HEK293 (cell line): Measurements from ENCODE around the gene DYNLRB1.

Experiments used
- CTCF ChIA-PET: fragments of 350-600 bp; formaldehyde crosslinking; extraction: SDS; loops from one replicate; lab custom pipeline; 2021; ENCODE audit warnings: antibody characterized with exemption; lab: Yijun Ruan, JAX
- POLR2A ChIA-PET: fragments of 300-600 bp; formaldehyde crosslinking; extraction: SDS; loops from one replicate; lab custom pipeline; 2020; ENCODE audit warnings: antibody characterized with exemption, inconsistent platforms; lab: Yijun Ruan, JAX
- H3K27ac ChIP-seq: fragments of 200-500 bp; sonication (Bioruptor generic); 2 replicates; pipeline ENCODE4 v1.5.1; 2014; ENCODE audit warnings: low read depth, low read length, control low read depth, inconsistent platforms; ENCODE audit errors: extremely low read depth
- H3K36me3 ChIP-seq, 2 experiments: fragments of 200-500 bp in 1 of 2; sonication (Bioruptor generic) in 1 of 2; 1 replicate in 1 of 2; 2 replicates in 1 of 2; pipeline ENCODE4 v1.5.1; 2014 to 2017; ENCODE audit warnings: inconsistent platforms in 2 of 2, low read length in 2 of 2; ENCODE audit not compliant: control insufficient read depth in 2 of 2, insufficient read depth in 1 of 2
- H3K4me1 ChIP-seq: fragments of 200-500 bp; sonication (Bioruptor generic); 2 replicates; pipeline ENCODE4 v1.5.1; 2014; ENCODE audit warnings: mild to moderate bottlenecking, low read length, inconsistent platforms; ENCODE audit not compliant: control insufficient read depth, insufficient read depth
- H3K4me3 ChIP-seq: 2 replicates; pipeline ENCODE4 v1.5.1; 2011; ENCODE audit warnings: low read depth, mild to moderate bottlenecking, control low read depth, low read length, moderate library complexity
- H3K9me3 ChIP-seq: fragments of 200-500 bp; sonication (Bioruptor generic); 2 replicates; pipeline ENCODE4 v1.5.1; 2014; ENCODE audit warnings: low read depth, low read length, inconsistent platforms; ENCODE audit not compliant: control insufficient read depth, insufficient read depth
- FEZF1 ChIP-seq: fragments of 450-650 bp; formaldehyde crosslinking; IDR thresholded peaks from 2 replicates; pipeline ENCODE4 v1.5.1; 2016; ENCODE audit warnings: missing biosample characterization, missing genetic modification characterization
- GLIS1 ChIP-seq: fragments of 450-650 bp; formaldehyde crosslinking; IDR thresholded peaks from 2 replicates; pipeline ENCODE4 v1.5.1; 2016; ENCODE audit warnings: missing biosample characterization, missing genetic modification characterization
- GLIS2 ChIP-seq: fragments of 450-650 bp; formaldehyde crosslinking; IDR thresholded peaks from 2 replicates; pipeline ENCODE4 v1.5.1; 2016; ENCODE audit warnings: missing biosample characterization, missing genetic modification characterization
- IKZF3 ChIP-seq: fragments of 450-650 bp; IDR thresholded peaks from 2 replicates; pipeline ENCODE4 v1.5.0; 2018; ENCODE audit warnings: missing biosample characterization, mild to moderate bottlenecking, missing genetic modification characterization, moderate library complexity
- KLF8 ChIP-seq: fragments of 450-650 bp; formaldehyde crosslinking; IDR thresholded peaks from 2 replicates; pipeline ENCODE4 v1.5.1; 2016; ENCODE audit warnings: missing biosample characterization, missing genetic modification characterization
- PATZ1 ChIP-seq: fragments of 450-650 bp; formaldehyde crosslinking; IDR thresholded peaks from 2 replicates; pipeline ENCODE4 v1.5.1; 2016; ENCODE audit warnings: missing biosample characterization, missing genetic modification characterization
- PRDM10 ChIP-seq: fragments of 450-650 bp; formaldehyde crosslinking; IDR thresholded peaks from 2 replicates; pipeline ENCODE4 v1.5.1; 2016; ENCODE audit warnings: missing biosample characterization, missing genetic modification characterization
- SP7 ChIP-seq: fragments of 450-650 bp; formaldehyde crosslinking; IDR thresholded peaks from 2 replicates; pipeline ENCODE4 v1.5.1; 2016; ENCODE audit warnings: missing biosample characterization, missing genetic modification characterization
- WT1 ChIP-seq: fragments of 450-650 bp; formaldehyde crosslinking; IDR thresholded peaks from 2 replicates; pipeline ENCODE4 v1.5.1; 2016; ENCODE audit warnings: missing biosample characterization, missing genetic modification characterization
- ZBTB17 ChIP-seq: fragments of 450-650 bp; formaldehyde crosslinking; IDR thresholded peaks from 2 replicates; pipeline ENCODE4 v1.5.1; 2016; ENCODE audit warnings: missing biosample characterization, missing genetic modification characterization
- ZFHX2 ChIP-seq: fragments of 450-650 bp; formaldehyde crosslinking; conservative IDR thresholded peaks from 2 replicates; pipeline ENCODE4 v1.5.1; 2016; ENCODE audit warnings: missing biosample characterization, missing genetic modification characterization
- ZNF121 ChIP-seq: fragments of 450-650 bp; formaldehyde crosslinking; IDR thresholded peaks from 2 replicates; pipeline ENCODE4 v1.5.1; 2016; ENCODE audit warnings: missing biosample characterization, missing genetic modification characterization
- ZNF202 ChIP-seq: fragments of 450-650 bp; formaldehyde crosslinking; IDR thresholded peaks from 2 replicates; pipeline ENCODE4 v1.5.1; 2016; ENCODE audit warnings: missing biosample characterization, missing genetic modification characterization, borderline replicate concordance
- ZNF24 ChIP-seq: fragments of 450-650 bp; formaldehyde crosslinking; IDR thresholded peaks from 2 replicates; pipeline ENCODE4 v1.5.1; 2016; ENCODE audit warnings: missing biosample characterization, missing genetic modification characterization
- ZNF335 ChIP-seq: fragments of 450-650 bp; formaldehyde crosslinking; conservative IDR thresholded peaks from 2 replicates; pipeline ENCODE4 v1.5.1; 2016; ENCODE audit warnings: missing biosample characterization, missing genetic modification characterization
- ZNF398 ChIP-seq: fragments of 450-650 bp; formaldehyde crosslinking; IDR thresholded peaks from 2 replicates; pipeline ENCODE4 v1.5.1; 2017; ENCODE audit warnings: missing biosample characterization, missing genetic modification characterization
- ZNF501 ChIP-seq: fragments of 450-650 bp; formaldehyde crosslinking; IDR thresholded peaks from 2 replicates; pipeline ENCODE4 v1.5.1; 2016; ENCODE audit warnings: missing biosample characterization, missing genetic modification characterization
- ZNF624 ChIP-seq: fragments of 450-650 bp; formaldehyde crosslinking; IDR thresholded peaks from 2 replicates; pipeline ENCODE4 v1.5.1; 2017; ENCODE audit warnings: missing biosample characterization, missing genetic modification characterization
- ZNF639 ChIP-seq: fragments of 450-650 bp; formaldehyde crosslinking; IDR thresholded peaks from 2 replicates; pipeline ENCODE4 v1.5.1; 2016; ENCODE audit warnings: missing biosample characterization, missing genetic modification characterization
- ZNF654 ChIP-seq: fragments of 450-650 bp; formaldehyde crosslinking; IDR thresholded peaks from 2 replicates; pipeline ENCODE4 v1.5.1; 2016; ENCODE audit warnings: low read depth, missing biosample characterization, missing genetic modification characterization

Gene DYNLRB1

GRCh38 chr20:34581341-34582184 lies 65.3 kb downstream of the DYNLRB1 start (continued):
- TF ChIP-seq PRDM10 (tag by site-specific recombination) (peak; percentile 74), ZNF654 (no peak), ZNF624 (no peak), PATZ1 (tag by site-specific recombination) (0 out of 2 replicates have a peak, but pooled peaks have one; percentile 30), FEZF1 (tag by site-specific recombination) (peak; percentile 83), ZNF501 (tag by site-specific recombination) (no peak), ZNF398 (no peak), KLF8 (no peak), ZNF24 (peak; percentile 56; the same call in 1 of the 2 replicates), SP7 (peak; percentile 58), ZNF639 (tag by site-specific recombination) (0 out of 2 replicates have a peak, but pooled peaks have one; percentile 25), GLIS1 (peak; percentile 18; the same call in 1 of the 2 replicates), WT1 (tag by site-specific recombination) (peak; percentile 80; the same call in 1 of the 2 replicates), ZFHX2 (tag by site-specific recombination) (no peak)

GRCh38 chr20:34582221-34582620 lies 66.0 kb downstream of the DYNLRB1 start:
- H3K9me3 ChIP-seq = no peaks in the 10 kb centered on the region
- H3K36me3 ChIP-seq = peaks cover 0 to 12% of the 10 kb centered on the region in 2 experiments; a peak in 1 of 3 replicates
- no peaks in the 10 kb centered on the region for H3K4me1 ChIP-seq
- H3K4me3 ChIP-seq = no peak overlapping the region
- ChIA-PET POLR2A (no interaction called here), CTCF (interaction anchor here (0.9 kb wide), 1 partner anchor 187 kb away, joined by 4 read pairs; no protein-coding TSS in a partner anchor)
- H3K27ac ChIP-seq = 0 out of 2 replicates have a peak overlapping the region, but pooled peaks have one; percentile 12
- TF ChIP-seq ZNF121 (tag by site-specific recombination) (no peak), GLIS2 (tag by site-specific recombination) (no peak), ZNF202 (tag by site-specific recombination) (no peak), IKZF3 (tag by site-specific recombination) (no peak), ZNF335 (tag by site-specific recombination) (peak; percentile 70), ZBTB17 (tag by site-specific recombination) (0 out of 2 replicates have a peak, but pooled peaks have one; percentile 16)
